HG03469 (cell line): ENCODE data around the gene LMX1B.
"Not testable (repeated sequence)": the region's sequence is repeated elsewhere in the genome, so short reads cannot be mapped to it uniquely, and the experiment has no call there.

ENCODE experiments used
- ATAC-seq: cut with Tn5 transposase; IDR thresholded peaks from one replicate; pipeline ENCODE4 v1.9.1; 2021; ENCODE audit warnings: mild to moderate bottlenecking, moderate library complexity, moderate number of reproducible peaks; ENCODE audit not compliant: unreplicated experiment

LMX1B gene

DNA sequence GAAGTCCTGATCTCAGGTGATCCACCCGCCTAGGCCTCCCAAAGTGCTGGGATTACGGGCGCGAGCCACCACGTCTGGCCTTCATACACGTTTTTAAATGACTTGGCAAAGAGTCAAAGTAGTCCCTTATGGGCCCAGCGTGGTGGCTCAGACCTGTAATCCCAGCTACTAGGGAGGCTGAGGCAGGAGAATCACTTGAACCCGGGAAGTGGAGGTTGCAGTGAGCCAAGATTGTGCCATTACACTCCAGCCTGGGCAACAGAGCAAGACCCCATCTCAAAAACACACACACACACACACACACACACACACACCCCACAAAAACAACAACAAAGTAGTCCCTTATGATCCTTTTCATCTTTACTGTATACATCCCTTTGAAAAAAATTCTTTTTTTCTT lies 116.9 kb downstream of the LMX1B start:
- ATAC-seq: not testable (repeated sequence)

DNA sequence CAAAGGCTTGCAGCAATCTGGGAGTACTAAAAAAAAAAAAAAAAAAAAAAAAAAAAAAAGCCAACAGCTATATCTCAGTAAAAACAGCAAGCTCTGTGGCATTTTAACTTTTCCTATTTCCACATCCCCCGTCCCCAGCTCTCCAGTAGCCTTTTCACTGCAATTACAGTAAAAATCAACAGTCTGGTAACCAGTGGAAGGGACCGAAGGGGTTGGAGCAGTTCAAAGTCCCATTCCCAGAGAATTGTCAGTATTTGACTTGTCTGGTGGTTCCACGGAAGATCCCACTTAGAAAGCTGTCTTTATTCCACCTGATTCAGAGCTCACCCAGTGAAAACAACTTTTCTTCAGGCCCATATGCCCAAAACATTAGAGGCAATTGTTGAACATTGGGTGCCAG lies 119.3 kb downstream of the LMX1B start:
- ATAC-seq: no peak

DNA sequence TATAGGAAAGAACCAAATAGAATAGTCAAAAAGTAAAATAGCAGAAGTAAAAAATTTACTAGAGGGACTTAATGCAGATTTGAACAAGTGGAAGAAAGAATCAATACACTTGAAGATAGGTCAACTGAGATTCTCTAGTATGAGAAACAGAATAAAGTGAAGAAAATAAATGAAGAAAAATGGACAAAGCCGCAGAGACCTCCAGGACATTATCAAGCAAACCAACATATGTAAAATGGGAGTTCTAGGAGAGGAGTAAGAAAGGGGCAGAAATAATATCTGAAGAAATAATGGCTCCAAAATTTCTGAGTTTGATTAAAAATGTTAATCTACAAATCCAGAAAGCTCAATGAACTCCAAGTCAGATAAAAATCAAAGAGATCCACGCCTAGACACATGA lies 121.1 kb downstream of the LMX1B start:
- no peak for ATAC-seq

DNA sequence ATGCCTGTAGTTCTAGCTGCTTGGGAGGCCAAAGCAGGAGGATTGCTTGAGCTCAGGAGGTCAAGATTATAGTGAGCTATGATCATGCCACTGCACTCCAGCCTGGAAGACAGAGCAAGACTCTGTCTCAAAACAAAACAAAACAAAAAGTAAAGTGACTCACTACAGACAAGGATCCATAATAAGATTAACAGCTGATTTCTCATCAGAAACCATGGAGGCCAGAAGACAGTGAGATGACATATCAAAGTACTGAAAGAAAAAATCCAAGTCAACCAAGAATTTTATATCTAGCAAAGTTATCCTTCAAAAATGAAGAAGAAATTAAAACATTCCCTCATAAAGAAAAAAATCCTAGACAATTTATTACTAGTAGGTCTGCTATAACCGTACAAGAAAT lies 121.8 kb downstream of the LMX1B start:
- no peak for ATAC-seq

DNA sequence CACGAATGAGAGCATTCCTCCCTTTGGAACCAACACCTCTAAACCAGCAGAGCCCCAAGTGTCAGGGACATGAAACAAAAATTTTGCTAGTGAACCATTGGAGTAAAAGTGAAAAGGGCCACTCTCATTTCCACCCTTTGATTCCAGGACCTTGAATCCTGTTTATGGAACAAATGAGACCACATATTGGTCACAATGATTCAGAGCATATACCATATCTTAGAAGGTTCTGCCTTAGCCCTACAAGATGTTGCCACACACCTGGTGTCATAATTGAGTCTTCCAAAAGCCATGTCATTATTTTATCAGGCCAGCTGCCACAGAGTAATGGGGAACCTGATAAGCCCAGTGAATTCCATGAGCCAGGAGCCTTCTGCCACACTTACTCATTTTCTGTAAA lies 124.8 kb downstream of the LMX1B start:
- no peak for ATAC-seq

DNA sequence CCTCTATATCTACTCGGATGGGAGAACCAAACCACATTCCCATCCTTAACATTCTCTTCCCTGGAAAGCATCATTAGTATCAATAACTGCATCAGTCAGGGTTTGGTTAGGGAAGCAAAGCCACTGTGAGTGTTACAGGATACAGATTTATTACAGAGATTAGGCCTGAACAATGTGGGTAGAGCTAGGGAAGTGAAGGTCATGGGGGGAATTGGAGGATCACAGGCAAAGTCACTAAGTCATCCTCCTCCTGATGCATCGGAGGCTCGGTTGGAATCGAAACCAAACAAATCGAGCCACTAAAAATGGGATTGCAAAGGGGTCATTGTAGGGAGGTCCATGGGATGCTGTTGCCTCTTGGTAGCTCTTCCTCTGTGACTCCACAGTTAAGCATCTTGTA lies 129.3 kb downstream of the LMX1B start:
- ATAC-seq: no peak

DNA sequence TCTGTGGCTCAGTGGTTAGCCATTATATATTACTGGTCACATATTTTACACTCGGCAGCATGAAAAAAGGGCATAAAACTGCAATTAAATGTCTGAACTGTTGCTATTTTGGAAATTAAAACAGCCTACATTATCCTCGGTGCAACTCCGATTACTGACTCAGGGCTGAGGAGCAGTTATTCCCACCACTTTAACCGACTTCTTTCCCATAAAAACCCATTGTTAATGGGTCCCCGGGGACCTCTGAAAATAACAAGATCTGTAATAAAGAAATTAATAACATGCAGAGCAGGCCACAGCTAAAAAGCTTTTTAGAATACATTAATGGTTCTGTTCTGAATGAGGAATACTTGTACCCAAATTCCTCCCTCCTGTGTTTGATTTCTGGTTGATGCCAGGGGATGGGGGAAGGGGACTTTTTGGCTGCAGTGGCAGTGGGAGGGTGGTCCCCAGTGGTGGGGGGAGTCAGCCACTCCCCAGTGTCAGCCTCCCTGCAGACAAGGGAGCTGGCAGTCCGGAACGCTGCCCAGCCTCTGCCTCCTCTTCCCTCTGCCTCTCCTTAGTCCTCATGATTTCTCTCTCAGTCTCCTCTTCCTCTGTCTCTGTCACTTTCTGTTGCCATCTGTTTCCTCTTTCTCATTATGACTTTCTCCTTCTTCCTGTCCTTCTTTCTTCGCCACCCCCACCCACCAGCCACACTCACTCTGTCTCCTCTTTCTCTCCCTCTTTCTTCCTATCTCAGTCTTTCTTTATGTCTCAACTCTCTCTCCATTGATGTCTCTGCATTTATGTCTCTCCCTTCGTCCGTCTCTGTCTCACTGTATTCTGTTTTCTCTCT lies 132.1 kb downstream of the LMX1B start:
- no peak for ATAC-seq
